Lung (tissue), 12 donors: ENCODE measurements around the gene ZNF502. TPM values are rescaled to one million over a fixed set of nuclear protein-coding genes. Genes with fewer than 3 reads are reported as not detected.

Experiments
- ATAC-seq: fragments of 200-7000 bp; cut with Tn5 transposase; one replicate; pipeline ENCODE4 v1.9.1; 2020; ENCODE audit warnings: moderate number of reproducible peaks; ENCODE audit not compliant: insufficient read depth, low FRiP score
- DNase-seq, 3 donors: peaks; one replicate each; pipeline ENCODE4 v3.0.0-alpha.2; 2013 to 2017
- H3K27ac ChIP-seq, 2 donors: one replicate each; pipeline ENCODE4 v1.5.1; 2013; ENCODE audit warnings: mild to moderate bottlenecking in 2 of 2, moderate library complexity in 2 of 2, control low read depth in 1 of 2, inconsistent platforms in 1 of 2, low read depth in 1 of 2, low read length in 1 of 2
- H3K27me3 ChIP-seq, 3 donors: one replicate each; pipeline ENCODE4 v1.5.1; 2013; ENCODE audit warnings: low read length in 2 of 3; ENCODE audit not compliant: control insufficient read depth in 3 of 3, insufficient read depth in 3 of 3
- H3K36me3 ChIP-seq, 4 donors: one replicate each; pipeline ENCODE4 v1.5.1; 2013; ENCODE audit warnings: low read length in 4 of 4, mild to moderate bottlenecking in 1 of 4, moderate library complexity in 1 of 4; ENCODE audit not compliant: control insufficient read depth in 4 of 4, insufficient read depth in 4 of 4
- H3K4me1 ChIP-seq, 5 donors: one replicate each; pipeline ENCODE4 v1.5.1; 2013; ENCODE audit warnings: low read length in 5 of 5, mild to moderate bottlenecking in 2 of 5, moderate library complexity in 1 of 5; ENCODE audit not compliant: control insufficient read depth in 5 of 5, insufficient read depth in 5 of 5
- H3K4me3 ChIP-seq: one replicate; pipeline ENCODE4 v1.5.1; 2013; ENCODE audit warnings: mild to moderate bottlenecking, control low read depth, moderate library complexity
- H3K9ac ChIP-seq, 2 donors: one replicate each; pipeline ENCODE4 v1.5.1; 2013; ENCODE audit warnings: low read length in 2 of 2, control low read depth in 1 of 2; ENCODE audit not compliant: insufficient read depth in 1 of 2
- H3K9me3 ChIP-seq, 4 donors: one replicate each; pipeline ENCODE4 v1.5.1; 2013; ENCODE audit warnings: low read length in 3 of 4, mild to moderate bottlenecking in 1 of 4, moderate library complexity in 1 of 4; ENCODE audit not compliant: control insufficient read depth in 4 of 4, insufficient read depth in 3 of 4
- WGBS, 2 donors: extraction: QIAGEN DNeasy Blood & Tissue Kit; methylation state at CpG; one replicate each; pipeline ENCODE4 v1.1.7; 2013; 5-methylcytosine and 5-hydroxymethylcytosine counted together
- polyA plus RNA-seq, 2 donors: library from polyadenylated mRNA; stranded (reverse); fragments of 200-250 nt; gene quantifications; one replicate each; pipeline ENCODE4 v1.2.1, GENCODE V29; 2013
- total RNA-seq, 2 donors: library from RNA; depleted of rRNA in 1 of 2; stranded (reverse); fragments of >200 nt in 1 of 2; gene quantifications; one replicate each; pipeline ENCODE4 v1.2.1, GENCODE V29; 2014 to 2021
- TF ChIP-seq, protein P1 (sequence below): IDR thresholded peaks from 2 replicates; pipeline ENCODE4 v1.5.1; 2012; ENCODE audit warnings: mild to moderate bottlenecking; ENCODE audit errors: control extremely low read depth, extremely low read depth
- donor health status: control.
- donor health status: control.
- donor health status: Bipolar disorder and iron deficiency.
- donor health status: healthy.
- donor health status: DM: yes; HTN: yes; CAD: no.

ZNF502 gene
- total and polyA plus RNA-seq, 4 donors = 1.8 to 7.6 (median 2.9) TPM

DNA sequence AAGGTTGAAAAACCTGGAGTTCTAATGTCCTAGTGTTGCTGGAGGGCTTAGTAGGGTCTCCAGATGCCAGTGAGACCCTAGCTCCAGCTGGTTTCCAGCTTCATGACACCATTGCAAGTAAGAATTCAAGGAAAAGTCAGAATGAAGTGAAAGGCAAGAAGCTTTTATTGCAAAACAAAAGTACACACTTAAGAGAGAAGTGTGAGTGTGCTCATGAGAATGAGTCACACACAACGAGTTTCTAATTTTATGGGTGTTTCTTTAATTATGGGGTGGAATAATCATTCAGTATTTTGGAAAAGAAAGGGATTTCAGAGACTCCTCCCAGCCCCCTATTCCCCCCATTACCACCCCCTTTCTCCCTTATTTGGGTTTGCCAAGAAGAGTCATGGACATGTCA is 24.6 kb upstream of the ZNF502 start:
- TF ChIP-seq, protein P1, sequence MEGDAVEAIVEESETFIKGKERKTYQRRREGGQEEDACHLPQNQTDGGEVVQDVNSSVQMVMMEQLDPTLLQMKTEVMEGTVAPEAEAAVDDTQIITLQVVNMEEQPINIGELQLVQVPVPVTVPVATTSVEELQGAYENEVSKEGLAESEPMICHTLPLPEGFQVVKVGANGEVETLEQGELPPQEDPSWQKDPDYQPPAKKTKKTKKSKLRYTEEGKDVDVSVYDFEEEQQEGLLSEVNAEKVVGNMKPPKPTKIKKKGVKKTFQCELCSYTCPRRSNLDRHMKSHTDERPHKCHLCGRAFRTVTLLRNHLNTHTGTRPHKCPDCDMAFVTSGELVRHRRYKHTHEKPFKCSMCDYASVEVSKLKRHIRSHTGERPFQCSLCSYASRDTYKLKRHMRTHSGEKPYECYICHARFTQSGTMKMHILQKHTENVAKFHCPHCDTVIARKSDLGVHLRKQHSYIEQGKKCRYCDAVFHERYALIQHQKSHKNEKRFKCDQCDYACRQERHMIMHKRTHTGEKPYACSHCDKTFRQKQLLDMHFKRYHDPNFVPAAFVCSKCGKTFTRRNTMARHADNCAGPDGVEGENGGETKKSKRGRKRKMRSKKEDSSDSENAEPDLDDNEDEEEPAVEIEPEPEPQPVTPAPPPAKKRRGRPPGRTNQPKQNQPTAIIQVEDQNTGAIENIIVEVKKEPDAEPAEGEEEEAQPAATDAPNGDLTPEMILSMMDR = no peak
- H3K27me3 ChIP-seq = no peaks in the 10 kb centered on the region
- DNase-seq (no peak), ATAC-seq (no peak)
- H3K36me3 ChIP-seq = peaks cover 0 to 11% (median 3%) of the 10 kb centered on the region in 4 donors
- H3K27ac ChIP-seq = peak overlapping the region in 1 of 2 donors; percentile 54
- H3K9ac ChIP-seq = no peak overlapping the region
- H3K4me3 ChIP-seq = no peak overlapping the region
- peaks cover 0 to 4% (median 0%) of the 10 kb centered on the region in 5 donors for H3K4me1 ChIP-seq
- H3K9me3 ChIP-seq = peaks cover 0 to 5% (median under 1%) of the 10 kb centered on the region in 4 donors
- WGBS, 2 donors = 54 to 57% methylated on average over 1 of the region's 1 CpG

DNA sequence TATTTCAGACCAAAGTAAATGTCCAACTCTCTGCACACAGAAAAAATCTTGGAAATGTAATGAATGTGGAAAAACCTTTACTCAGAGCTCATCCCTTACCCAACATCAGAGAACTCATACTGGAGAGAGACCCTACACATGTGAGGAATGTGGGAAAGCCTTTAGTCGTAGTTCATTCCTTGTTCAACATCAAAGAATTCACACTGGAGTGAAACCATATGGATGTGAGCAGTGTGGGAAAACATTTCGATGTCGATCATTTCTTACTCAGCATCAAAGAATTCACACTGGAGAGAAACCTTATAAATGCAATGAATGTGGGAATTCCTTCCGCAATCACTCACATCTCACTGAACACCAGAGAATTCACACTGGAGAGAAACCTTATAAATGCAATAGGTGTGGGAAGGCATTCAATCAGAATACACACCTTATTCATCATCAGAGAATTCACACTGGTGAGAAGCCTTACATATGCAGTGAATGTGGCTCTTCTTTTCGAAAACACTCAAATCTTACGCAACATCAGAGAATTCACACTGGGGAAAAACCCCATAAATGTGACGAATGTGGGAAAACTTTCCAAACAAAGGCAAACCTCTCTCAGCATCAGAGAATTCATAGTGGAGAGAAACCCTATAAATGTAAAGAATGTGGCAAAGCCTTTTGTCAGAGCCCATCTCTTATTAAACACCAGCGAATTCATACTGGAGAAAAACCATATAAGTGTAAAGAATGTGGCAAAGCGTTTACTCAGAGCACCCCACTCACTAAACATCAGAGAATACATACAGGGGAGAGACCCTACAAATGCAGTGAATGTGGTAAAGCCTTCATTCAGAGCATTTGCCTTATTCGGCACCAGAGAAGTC is 9.0 kb downstream of the ZNF502 start:
- TF ChIP-seq, protein P1 = no peak
- no peak overlapping the region for H3K4me3 ChIP-seq
- DNase-seq (no peak), ATAC-seq (no peak)
- no peak overlapping the region for H3K9ac ChIP-seq
- H3K27ac ChIP-seq = no peak overlapping the region
- no peaks in the 10 kb centered on the region for H3K27me3 ChIP-seq
- WGBS, 2 donors = 98% methylated on average over 10 of the region's 10 CpGs
- H3K9me3 ChIP-seq = peaks cover 35 to 74% (median 56%) of the 10 kb centered on the region in 4 donors
- H3K36me3 ChIP-seq = peaks cover 17 to 47% (median 43%) of the 10 kb centered on the region in 4 donors
- H3K4me1 ChIP-seq = no peaks in the 10 kb centered on the region

DNA sequence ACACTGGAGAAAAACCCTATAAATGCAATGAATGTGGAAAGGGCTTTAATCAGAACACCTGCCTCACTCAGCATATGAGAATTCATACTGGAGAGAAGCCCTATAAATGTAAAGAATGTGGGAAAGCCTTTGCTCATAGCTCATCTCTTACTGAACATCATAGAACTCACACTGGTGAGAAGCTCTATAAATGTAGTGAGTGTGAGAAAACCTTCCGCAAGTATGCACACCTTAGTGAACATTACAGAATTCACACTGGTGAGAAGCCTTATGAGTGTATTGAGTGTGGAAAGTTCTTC is 9.6 kb downstream of the ZNF502 start:
- TF ChIP-seq, protein P1 = no peak
- no peak overlapping the region for H3K27ac ChIP-seq
- DNase-seq (no peak), ATAC-seq (no peak)
- no peak overlapping the region for H3K4me3 ChIP-seq
- H3K4me1 ChIP-seq = no peaks in the 10 kb centered on the region
- H3K36me3 ChIP-seq = peaks cover 17 to 45% (median 43%) of the 10 kb centered on the region in 4 donors
- no peaks in the 10 kb centered on the region for H3K27me3 ChIP-seq
- whole genome bisulfite sequencing, 2 donors = 96 to 98% methylated on average over 1 of the region's 1 CpG
- H3K9ac ChIP-seq = no peak overlapping the region
- H3K9me3 ChIP-seq = peaks cover 38 to 75% (median 54%) of the 10 kb centered on the region in 4 donors
